Islet precursor cell (in vitro differentiated cells): ENCODE results near the gene TMSB15C.

ENCODE experiments used
- DNase-seq: peaks from one replicate; pipeline ENCODE4 v3.0.0-alpha.2; 2018

Gene TMSB15C

DNA sequence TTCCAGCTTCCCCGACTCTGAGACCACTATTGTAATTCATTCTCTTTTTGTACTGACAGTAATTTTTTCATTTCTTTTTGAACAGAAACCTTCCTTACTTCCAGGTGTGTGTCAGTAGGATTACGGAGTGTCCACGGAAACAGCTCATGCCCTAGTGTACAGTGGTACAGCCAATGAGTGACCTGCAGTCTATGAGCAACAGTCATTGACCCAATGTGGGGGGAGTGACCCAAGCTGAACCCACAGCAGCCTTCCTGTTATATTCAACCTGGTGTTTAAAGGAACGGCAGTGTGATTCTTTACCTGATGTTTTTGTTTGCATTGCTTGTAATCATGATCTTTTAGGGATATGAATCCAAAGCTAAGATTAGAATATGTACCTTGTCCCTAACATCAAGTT, 35.0 kb downstream of the TMSB15C start:
- no peak for DNase-seq

DNA sequence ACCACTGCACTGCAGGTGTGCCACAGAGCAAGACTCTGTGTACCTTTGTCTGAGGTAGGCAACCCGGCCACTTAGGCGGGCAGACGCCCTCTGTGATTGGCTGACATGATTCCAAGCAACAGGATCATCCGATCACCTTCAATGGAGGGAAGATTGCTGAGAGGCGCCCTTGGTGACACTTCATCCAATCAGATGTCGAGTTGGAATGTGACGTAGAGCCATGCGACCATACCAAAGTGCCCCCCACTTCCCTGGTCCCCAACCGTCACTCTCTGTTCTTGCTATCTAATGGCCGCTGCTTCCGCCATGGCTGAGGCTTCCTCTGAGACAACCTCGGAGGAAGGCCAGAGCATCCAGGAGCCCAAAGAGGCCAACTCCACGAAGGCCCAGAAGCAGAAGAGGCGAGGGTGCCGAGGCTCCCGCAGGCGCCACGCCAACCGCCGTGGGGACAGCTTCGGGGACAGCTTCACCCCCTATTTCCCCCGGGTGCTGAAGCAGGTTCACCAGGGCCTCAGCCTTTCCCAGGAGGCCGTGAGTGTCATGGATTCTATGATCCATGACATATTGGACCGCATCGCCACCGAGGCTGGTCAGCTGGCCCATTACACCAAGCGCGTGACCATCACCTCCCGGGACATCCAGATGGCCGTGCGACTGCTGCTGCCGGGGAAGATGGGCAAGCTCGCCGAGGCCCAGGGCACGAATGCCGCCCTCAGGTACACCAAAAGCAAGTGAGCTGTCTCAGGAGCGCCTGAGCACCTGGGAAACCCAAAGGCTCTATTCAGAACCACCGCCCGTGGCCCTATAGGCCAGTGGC, 36.1 kb downstream of the TMSB15C start, which contains the start of gene H2BW2:
Gene H2BW2 (plus strand): TSS at position 268 of the 817 bp plus-strand sequence. CDS start 39 bp downstream, at position 307.
- no peak for DNase-seq
